ENCODE results near the gene FLRT1.
A peak's percentile ranks its signal among the peaks of the same experiment; 100 is the strongest.

Gene FLRT1

DNA sequence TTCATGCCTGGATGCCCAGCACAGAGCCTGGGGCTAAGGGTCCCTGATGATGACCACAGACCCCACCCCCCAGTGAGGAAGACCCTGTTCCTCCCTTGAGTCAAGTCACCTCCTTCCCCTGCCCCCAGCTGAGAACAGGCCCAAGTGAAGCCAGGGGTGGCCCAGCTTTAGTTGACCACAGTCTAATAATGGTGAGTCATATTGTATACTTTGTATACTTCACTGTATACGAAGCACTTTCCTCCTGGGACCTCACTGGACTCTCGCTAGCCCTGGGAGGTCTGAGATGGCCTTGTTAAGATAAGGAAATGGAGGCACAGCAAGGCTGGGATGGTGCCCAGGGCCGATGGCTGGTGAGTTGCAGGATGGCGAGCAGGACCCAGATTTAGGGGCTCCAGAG is 3.7 kb upstream of the FLRT1 start:
- peak in 1 of 2 donors; percentile 48 for DNase-seq (ENCODE audit: low read depth in 2 of 2)
- H3K4me3 ChIP-seq (replicated peaks in 1 of 2; ENCODE audit: low read depth in 2 of 2, low read length in 2 of 2), result no peak overlapping the region
- TF ChIP-seq, protein P1, sequence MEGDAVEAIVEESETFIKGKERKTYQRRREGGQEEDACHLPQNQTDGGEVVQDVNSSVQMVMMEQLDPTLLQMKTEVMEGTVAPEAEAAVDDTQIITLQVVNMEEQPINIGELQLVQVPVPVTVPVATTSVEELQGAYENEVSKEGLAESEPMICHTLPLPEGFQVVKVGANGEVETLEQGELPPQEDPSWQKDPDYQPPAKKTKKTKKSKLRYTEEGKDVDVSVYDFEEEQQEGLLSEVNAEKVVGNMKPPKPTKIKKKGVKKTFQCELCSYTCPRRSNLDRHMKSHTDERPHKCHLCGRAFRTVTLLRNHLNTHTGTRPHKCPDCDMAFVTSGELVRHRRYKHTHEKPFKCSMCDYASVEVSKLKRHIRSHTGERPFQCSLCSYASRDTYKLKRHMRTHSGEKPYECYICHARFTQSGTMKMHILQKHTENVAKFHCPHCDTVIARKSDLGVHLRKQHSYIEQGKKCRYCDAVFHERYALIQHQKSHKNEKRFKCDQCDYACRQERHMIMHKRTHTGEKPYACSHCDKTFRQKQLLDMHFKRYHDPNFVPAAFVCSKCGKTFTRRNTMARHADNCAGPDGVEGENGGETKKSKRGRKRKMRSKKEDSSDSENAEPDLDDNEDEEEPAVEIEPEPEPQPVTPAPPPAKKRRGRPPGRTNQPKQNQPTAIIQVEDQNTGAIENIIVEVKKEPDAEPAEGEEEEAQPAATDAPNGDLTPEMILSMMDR (IDR thresholded peaks at IDR 0.05; ENCODE audit: low read depth, low read length), result no peak

DNA sequence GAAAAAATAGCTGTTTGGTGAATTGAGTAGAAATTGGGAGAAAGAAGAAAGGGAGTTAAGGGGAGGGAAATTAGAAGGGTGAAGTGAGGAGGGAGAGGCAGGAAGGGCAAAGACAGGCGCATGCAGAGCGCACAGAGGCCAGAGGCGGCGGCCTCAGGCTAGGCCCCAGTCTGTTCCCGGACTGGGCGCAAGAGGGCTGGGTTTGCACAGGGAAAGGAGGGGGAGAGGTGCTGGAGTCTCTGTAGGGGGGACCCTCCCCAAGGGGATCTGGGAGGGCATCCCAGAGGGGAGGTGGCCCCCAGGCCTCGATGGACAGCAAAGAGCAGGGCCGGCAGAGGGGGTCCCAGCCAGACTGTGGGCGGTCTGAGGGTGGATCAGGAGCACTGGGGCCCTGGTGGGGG is 1.3 kb upstream of the FLRT1 start:
- H3K4me3 ChIP-seq (replicated peaks in 1 of 2; ENCODE audit: low read depth in 2 of 2, low read length in 2 of 2), result no peak overlapping the region
- TF ChIP-seq, protein P1 (IDR thresholded peaks at IDR 0.05; ENCODE audit: low read depth, low read length), result no peak
- no peak for DNase-seq (ENCODE audit: low read depth in 2 of 2)

DNA sequence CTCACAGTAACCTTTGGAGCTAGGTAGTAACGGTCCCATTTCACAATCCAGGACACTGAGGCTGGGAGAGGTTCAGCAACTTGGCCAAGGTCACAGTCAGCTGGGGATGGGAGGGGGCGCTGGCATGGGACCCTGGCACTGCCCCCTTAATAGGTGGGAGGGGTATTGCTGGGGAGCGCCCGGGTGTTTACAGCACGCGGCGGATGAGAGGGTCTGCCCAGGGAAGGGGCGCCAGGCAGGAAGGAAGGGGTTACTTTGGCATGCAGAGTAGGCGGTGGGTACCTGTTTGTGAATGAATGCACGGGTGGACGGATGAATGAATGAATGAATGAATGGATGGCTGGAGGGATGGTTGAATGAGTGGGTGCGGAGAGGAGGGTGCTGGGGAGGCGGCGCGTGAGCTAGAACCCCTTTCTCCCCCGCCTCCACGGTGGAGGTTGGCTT is 628 bp upstream of the FLRT1 start:
- TF ChIP-seq, protein P1 (IDR thresholded peaks at IDR 0.05; ENCODE audit: low read depth, low read length), result no peak
- H3K4me3 ChIP-seq (replicated peaks in 1 of 2; ENCODE audit: low read depth in 2 of 2, low read length in 2 of 2), result no peak overlapping the region
- DNase-seq (ENCODE audit: low read depth in 2 of 2), result no peak

DNA sequence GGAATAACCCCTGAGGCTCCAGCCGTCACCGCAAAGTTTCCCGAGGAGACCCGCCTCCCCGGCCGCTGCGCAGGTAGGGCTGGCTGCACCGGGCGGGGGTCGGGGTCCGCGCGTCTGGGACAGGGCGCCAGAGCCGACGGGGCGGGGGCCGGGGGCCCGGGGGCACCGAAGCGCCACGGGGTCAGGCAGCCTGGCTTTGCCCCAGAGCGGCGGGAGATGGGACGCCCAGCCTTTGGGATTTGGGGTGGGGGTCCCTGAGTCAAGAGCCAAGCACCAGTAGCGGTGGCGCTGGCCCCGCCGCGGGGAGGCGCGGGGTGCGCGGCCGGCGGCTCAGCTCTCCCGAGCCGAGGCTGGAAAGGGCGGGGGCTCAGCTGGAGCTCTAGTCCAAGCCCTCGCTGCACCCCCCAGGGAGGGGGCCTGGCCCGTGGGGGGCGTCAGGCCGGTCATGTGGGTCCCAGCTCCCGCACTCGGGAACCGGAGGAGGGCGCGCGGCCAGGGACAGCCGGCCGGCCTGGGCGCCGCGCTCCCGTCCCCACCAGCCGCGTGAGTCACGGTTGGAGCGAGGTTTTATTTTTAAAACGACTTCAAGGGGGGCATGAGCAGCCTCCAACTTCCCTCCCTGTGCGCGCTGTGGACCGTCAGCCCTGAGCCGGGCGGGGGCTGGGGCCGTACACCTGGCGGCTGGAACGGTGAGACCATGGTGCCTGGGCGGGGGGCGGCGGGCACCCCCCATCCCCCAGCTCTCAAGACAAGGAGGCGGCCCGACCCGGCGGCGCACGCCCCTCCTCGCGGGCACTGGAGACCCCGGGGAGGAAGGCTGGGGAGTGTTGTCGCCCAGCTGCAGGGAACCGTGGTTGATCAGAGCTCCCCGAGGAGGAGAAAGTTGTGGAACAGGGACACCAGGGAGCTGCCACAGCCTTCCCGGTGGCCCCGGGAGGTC is 626 bp downstream of the FLRT1 start:
- peak; percentile 29 to 37 for DNase-seq (ENCODE audit: low read depth in 2 of 2)
- H3K4me3 ChIP-seq (replicated peaks in 1 of 2; ENCODE audit: low read depth in 2 of 2, low read length in 2 of 2), result peak overlapping the region; percentile 17 to 28
- TF ChIP-seq, protein P1 (IDR thresholded peaks at IDR 0.05; ENCODE audit: low read depth, low read length), result no peak

DNA sequence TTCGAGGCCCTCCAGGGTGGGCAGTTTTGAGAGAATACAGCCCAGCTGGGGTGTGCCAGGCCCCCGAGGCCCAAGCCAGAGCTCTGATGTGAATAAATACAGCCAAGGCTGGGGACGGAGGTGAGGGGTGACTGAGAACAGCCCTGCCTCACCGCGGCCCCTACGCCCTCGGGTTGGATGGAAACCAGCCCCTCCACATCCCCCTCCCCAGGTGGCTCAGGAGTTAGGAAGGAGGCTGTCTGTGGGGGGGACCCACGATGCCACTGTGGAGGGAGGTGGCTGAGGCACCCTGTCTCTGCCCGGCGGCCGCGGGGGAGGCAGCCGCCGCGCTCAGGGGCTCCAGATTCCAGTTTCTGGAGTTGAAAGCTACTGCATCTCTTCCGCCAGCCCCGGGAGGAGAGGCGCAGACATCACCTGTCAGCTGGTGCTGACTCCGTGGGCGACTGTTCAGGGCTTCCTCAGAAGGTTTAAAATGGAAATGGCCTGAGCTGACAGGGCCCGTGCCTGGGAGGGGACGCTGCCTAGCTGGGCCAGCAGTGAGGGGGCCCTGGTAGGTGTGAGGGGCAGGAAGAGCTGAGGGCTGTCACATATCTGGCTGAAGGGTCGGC is 1.4 kb downstream of the FLRT1 start:
- no peak overlapping the region for H3K4me3 ChIP-seq (replicated peaks in 1 of 2; ENCODE audit: low read depth in 2 of 2, low read length in 2 of 2)
- TF ChIP-seq, protein P1 (IDR thresholded peaks at IDR 0.05; ENCODE audit: low read depth, low read length), result no peak
- no peak for DNase-seq (ENCODE audit: low read depth in 2 of 2)

DNA sequence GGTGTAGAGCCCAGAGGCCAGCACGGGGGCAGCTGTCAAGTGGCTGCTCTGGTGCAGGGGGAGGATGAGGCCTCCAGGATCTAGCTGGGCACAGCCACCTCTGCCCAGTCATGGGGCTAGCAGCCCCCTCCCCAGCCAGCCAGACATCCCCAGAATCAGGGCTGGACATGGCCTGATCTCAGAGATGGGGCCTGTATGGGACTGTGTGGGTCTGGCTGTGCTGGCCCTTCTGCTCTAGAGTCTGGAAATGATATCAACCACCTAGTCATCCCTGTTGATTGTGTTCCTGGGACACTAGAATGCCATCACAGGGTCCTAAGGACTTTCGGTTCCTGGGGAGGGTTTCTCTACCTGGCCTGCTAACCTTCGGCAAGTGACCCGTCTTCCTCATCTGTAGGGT is 2.8 kb downstream of the FLRT1 start:
- TF ChIP-seq, protein P1 (IDR thresholded peaks at IDR 0.05; ENCODE audit: low read depth, low read length), result no peak
- no peak for DNase-seq (ENCODE audit: low read depth in 2 of 2)
- H3K4me3 ChIP-seq (replicated peaks in 1 of 2; ENCODE audit: low read depth in 2 of 2, low read length in 2 of 2), result no peak overlapping the region

Measured in cardiac fibroblast (primary cell).